Measurements from ENCODE around the gene NDC80. TPM values are rescaled to one million over a fixed set of nuclear protein-coding genes. Genes with fewer than 3 reads are reported as not detected.

Gene NDC80
- total RNA-seq, 1 donor from 2014 or later = 3.9 TPM

- Histone ChIP-seq H3K4me3 (no peak overlapping the region), H3K27ac (no peak overlapping the region), H3K36me3 (no peaks in the 10 kb centered on the region), H3K9me3 (no peaks in the 10 kb centered on the region), H3K4me1 (no peaks in the 10 kb centered on the region), H3K27me3 (no peaks in the 10 kb centered on the region)
- no peak for TF ChIP-seq POLR2A (IDR thresholded peaks at IDR 0.05)
- no peak for TF ChIP-seq CTCF (IDR thresholded peaks at IDR 0.05)
- intact Hi-C loops (cut with DNase I) = no loop called here
- no peak for DNase-seq (ENCODE audit: extremely low spot score in 2 of 2)
Observed at GRCh38 chr18:2627821-2628276, 56.5 kb downstream of the NDC80 start.

GRCh38 chr18:2629003-2629402, 57.6 kb downstream of the NDC80 start:
- no peaks in the 10 kb centered on the region for H3K36me3 ChIP-seq
- DNase-seq (ENCODE audit: extremely low spot score in 2 of 2) = no peak
- no peak for TF ChIP-seq CTCF (IDR thresholded peaks at IDR 0.05)
- TF ChIP-seq POLR2AphosphoS5 (IDR thresholded peaks at IDR 0.05; ENCODE audit: insufficient read depth in 1 of 2, low read depth in 1 of 2) = no peak
- TF ChIP-seq POLR2A (IDR thresholded peaks at IDR 0.05) = no peak
- no peaks in the 10 kb centered on the region for H3K27me3 ChIP-seq
- intact Hi-C loops (cut with DNase I) = no loop called here
- no peak overlapping the region for H3K27ac ChIP-seq
- H3K9me3 ChIP-seq = no peaks in the 10 kb centered on the region
- H3K4me1 ChIP-seq = no peaks in the 10 kb centered on the region
- H3K4me3 ChIP-seq = no peak overlapping the region

GRCh38 chr18:2635586-2635985, 64.2 kb downstream of the NDC80 start:
- H3K27ac ChIP-seq = peak overlapping the region; percentile 39
- H3K27me3 ChIP-seq = no peaks in the 10 kb centered on the region
- H3K4me3 ChIP-seq = no peak overlapping the region
- no peaks in the 10 kb centered on the region for H3K36me3 ChIP-seq
- no peaks in the 10 kb centered on the region for H3K9me3 ChIP-seq
- TF ChIP-seq POLR2A (IDR thresholded peaks at IDR 0.05) (no peak), CTCF (IDR thresholded peaks at IDR 0.05) (no peak), POLR2AphosphoS5 (IDR thresholded peaks at IDR 0.05; ENCODE audit: insufficient read depth in 1 of 2, low read depth in 1 of 2) (no peak)
- H3K4me1 ChIP-seq = peaks cover 14% of the 10 kb centered on the region
- intact Hi-C loops (cut with DNase I) = no loop called here
- no peak for DNase-seq (ENCODE audit: extremely low spot score in 2 of 2)

GRCh38 chr18:2636126-2636631, 64.8 kb downstream of the NDC80 start:
- Histone ChIP-seq H3K27me3 (no peaks in the 10 kb centered on the region), H3K4me3 (peak overlapping the region in 1 of 2 donors; percentile 19), H3K9me3 (no peaks in the 10 kb centered on the region), H3K4me1 (peaks cover 14% of the 10 kb centered on the region), H3K36me3 (no peaks in the 10 kb centered on the region), H3K27ac (peak overlapping the region; percentile 69)
- intact Hi-C loops (cut with DNase I) = no loop called here
- no peak for DNase-seq (ENCODE audit: extremely low spot score in 2 of 2)
- no peak for TF ChIP-seq POLR2AphosphoS5 (IDR thresholded peaks at IDR 0.05; ENCODE audit: insufficient read depth in 1 of 2, low read depth in 1 of 2)
- TF ChIP-seq POLR2A (IDR thresholded peaks at IDR 0.05) = no peak
- no peak for TF ChIP-seq CTCF (IDR thresholded peaks at IDR 0.05)

- DNase-seq (ENCODE audit: extremely low spot score in 2 of 2) = no peak
- H3K27ac ChIP-seq = peak overlapping the region; percentile 51
- H3K9me3 ChIP-seq = no peaks in the 10 kb centered on the region
- H3K4me3 ChIP-seq = peak overlapping the region in 1 of 2 donors; percentile 26
- no peaks in the 10 kb centered on the region for H3K36me3 ChIP-seq
- peak in 1 of 2 donors; percentile 6 for TF ChIP-seq POLR2AphosphoS5 (IDR thresholded peaks at IDR 0.05; ENCODE audit: insufficient read depth in 1 of 2, low read depth in 1 of 2)
- TF ChIP-seq CTCF (IDR thresholded peaks at IDR 0.05) = no peak
- TF ChIP-seq POLR2A (IDR thresholded peaks at IDR 0.05) = no peak
- H3K27me3 ChIP-seq = no peaks in the 10 kb centered on the region
- H3K4me1 ChIP-seq = peaks cover 12% of the 10 kb centered on the region
- intact Hi-C loops (cut with DNase I) = no loop called here
Observed at GRCh38 chr18:2641638-2642037, 70.3 kb downstream of the NDC80 start.

Data from vagina (tissue), 2 donors.